ENCODE data around the gene NME2.
"Not testable (repeated sequence)": the region's sequence is repeated elsewhere in the genome, so short reads cannot be mapped to it uniquely, and the experiment has no call there.

Gene NME2

DNA sequence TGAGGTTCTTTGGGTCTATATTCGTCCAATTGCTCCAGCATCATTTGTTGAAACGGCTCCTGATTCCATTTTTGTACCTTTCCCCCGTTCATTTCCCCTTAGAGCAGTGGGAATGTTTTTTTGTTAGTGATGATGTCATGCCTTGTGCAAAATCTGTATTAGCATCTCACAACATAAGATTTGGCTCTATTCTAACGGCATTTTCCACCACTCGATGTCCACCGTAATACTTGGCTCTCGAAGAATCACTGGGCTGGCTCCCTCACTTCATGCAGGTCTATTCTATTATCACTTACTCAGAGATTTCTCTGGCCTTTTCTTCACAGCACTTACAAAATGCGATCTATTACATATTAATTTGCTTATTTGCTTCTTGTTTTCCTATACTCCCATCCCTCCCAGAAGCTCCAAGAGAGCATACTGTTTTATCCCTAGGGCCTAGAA is 13.4 kb upstream of the NME2 start:
- no peak for DNase-seq (ENCODE audit: low read depth in 2 of 2, low spot score in 1 of 2)

DNA sequence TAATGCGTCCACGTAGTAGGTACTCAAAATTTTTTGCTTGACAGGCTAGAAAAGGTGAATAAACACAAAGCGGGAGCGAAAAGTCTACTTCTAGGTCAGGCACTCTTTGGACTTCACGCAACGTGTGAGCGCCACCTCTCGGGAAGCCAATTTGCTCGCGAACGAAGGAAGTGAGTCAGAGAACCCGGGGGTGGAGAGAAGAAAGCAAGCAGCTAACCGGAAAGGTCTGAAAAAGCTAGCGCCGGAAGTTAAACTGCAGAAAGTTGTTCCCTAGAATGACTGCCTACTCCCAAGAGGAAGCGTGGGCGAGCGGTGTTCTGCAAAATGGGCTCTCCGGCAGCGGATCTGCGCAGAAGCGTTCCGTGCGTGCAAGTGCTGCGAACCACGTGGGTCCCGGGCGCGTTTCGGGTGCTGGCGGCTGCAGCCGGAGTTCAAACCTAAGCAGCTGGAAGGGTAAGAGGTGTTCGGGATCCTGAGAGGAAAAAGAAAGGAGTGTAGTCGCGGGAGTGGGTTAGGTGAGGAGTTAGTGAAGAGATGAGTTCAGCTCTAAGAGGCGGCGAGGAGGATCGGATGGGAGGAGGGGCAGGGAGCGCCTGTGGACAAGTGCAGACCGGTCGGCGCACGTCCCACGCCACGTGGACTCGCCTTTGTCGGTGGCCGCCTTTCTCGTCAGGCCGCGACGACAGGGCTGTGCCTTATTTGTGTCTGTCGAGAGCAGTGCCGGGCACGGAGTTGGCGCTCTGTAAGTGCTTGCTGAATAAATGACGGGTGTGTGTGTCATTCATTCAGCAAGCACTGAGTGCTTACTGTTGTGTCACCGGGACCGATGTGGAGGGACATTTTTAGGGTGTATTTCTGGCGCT is 12.8 kb upstream of the NME2 start, which contains the start of gene NME1:
Gene NME1, plus strand, starts transcription at position 350 of the 863 bp plus-strand sequence. CDS start 2,096 bp downstream, outside the sequence.
- peak; percentile 88 to 96 for DNase-seq (ENCODE audit: low read depth in 2 of 2, low spot score in 1 of 2)

DNA sequence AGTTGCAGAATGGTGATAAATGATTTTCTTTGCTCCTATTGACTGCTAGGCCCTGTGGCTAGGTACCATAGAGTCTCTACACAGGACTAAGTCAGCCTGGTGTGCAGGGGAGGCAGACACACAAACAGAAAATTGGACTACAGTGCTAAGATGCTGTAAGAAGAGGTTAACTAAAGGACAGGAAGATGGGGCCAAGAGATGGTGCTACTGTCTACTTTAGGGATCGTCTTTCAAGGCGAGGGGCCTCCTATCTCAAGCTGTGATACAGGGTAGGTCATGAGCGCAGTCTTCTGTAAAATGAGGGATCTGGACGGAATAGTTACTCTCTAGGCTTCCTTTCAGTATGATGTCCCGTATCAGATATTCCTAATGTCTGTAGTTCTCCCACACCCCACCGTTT is 12.0 kb upstream of the NME2 start:
- DNase-seq (ENCODE audit: low read depth in 2 of 2, low spot score in 1 of 2): no peak

DNA sequence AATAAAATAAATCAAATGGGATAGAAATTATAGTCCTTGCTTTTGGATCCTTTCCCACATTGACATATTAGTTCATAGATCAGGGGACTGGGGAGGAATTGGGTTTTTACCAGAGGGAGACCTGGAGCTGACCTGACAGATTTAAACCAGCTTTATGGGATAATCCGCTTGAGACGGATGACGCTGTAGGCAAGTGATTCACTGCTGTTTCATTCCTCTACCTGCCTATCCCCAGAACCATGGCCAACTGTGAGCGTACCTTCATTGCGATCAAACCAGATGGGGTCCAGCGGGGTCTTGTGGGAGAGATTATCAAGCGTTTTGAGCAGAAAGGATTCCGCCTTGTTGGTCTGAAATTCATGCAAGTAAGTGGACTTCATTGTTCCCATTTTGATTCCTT is 10.8 kb upstream of the NME2 start:
- DNase-seq (ENCODE audit: low read depth in 2 of 2, low spot score in 1 of 2): no peak

DNA sequence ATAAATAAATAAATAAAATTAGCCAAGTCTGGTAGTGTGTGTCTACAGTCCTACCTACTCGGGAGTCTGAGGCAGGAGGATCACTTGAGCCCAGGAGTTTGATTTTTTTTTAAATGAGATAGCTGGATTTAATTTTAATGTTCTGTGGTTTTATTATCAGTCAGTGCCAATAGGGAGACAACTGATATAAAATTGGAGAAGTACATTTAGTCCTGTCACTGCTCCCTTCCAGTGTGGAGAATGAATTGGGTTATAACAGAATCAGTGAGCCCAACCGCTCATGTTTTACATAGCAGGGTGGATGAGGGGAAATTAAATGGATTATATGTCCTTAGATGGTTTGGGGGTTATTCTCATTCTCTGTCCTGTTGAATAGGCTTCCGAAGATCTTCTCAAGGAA is 6.6 kb upstream of the NME2 start:
- no peak for DNase-seq (ENCODE audit: low read depth in 2 of 2, low spot score in 1 of 2)

- DNase-seq (ENCODE audit: low read depth in 2 of 2, low spot score in 1 of 2): no peak
Observed at GRCh38 chr17:51161541-51161940, 4.7 kb upstream of the NME2 start.

GRCh38 chr17:51164911-51165679 is 1.1 kb upstream of the NME2 start:
- DNase-seq (ENCODE audit: low read depth in 2 of 2, low spot score in 1 of 2): no peak

GRCh38 chr17:51165680-51166197 is 472 bp upstream of the NME2 start:
- no peak for DNase-seq (ENCODE audit: low read depth in 2 of 2, low spot score in 1 of 2)

GRCh38 chr17:51166987-51167931 is 1.0 kb downstream of the NME2 start:
- DNase-seq (ENCODE audit: low read depth in 2 of 2, low spot score in 1 of 2): peak; percentile 18 to 30

- DNase-seq (ENCODE audit: low read depth in 2 of 2, low spot score in 1 of 2): no peak
Observed at GRCh38 chr17:51169340-51169739, 3.1 kb downstream of the NME2 start.

GRCh38 chr17:51170736-51171135 is 4.5 kb downstream of the NME2 start:
- DNase-seq (ENCODE audit: low read depth in 2 of 2, low spot score in 1 of 2): no peak

- DNase-seq (ENCODE audit: low read depth in 2 of 2, low spot score in 1 of 2): not testable (repeated sequence)
Observed at GRCh38 chr17:51172030-51172429, 5.8 kb downstream of the NME2 start.

DNA sequence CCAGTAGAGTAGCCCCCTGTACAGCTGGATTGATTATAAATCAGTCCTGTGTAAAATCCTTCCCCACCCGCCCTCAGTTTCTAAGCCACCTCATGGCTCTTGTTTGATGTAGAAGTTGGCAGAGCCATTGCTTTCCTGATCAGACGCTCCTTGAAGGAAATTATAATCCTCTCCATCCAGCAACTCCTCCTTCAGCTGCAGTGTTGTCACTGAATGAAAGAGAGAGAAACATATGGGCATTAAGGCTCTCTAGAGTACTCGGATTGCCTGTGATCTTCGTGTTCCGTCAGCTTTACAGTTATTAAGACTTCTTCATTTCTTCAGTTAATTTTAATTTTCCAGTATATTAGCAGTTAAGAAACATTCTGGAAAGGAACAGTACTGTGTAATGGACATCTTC is 14.3 kb downstream of the NME2 start:
- DNase-seq (ENCODE audit: low read depth in 2 of 2, low spot score in 1 of 2): no peak

- no peak for DNase-seq (ENCODE audit: low read depth in 2 of 2, low spot score in 1 of 2)
Observed at GRCh38 chr17:51184124-51184523, 17.9 kb downstream of the NME2 start.

DNA sequence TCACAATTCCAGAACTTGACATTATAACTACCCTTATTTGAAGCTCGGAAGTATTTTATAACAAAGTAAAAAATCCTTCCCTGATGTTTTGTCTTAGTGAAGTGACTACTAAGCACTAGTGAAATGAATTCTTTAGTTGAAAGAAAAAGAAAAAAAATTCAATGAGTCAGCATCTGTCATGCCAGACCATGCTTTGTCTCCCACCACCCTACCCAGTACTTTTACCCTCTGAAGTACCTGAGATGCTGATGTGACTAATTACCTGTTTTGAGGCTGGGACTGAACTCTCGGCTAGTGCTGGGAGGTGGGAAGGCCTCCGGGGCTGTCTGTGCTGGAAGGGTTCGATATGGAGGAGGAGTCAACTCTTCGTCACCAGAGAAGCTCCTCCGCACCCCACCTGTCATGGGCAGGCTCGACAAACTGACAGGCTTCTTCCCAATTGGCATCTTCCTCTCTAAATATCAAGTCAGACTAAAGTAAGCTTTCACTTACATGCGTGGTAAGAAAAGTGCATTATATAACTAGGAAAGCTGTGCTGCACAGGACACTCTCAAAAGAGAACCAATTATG is 19.6 kb downstream of the NME2 start:
- DNase-seq (ENCODE audit: low read depth in 2 of 2, low spot score in 1 of 2): no peak

- no peak for DNase-seq (ENCODE audit: low read depth in 2 of 2, low spot score in 1 of 2)
Observed at GRCh38 chr17:51188271-51188833, 22.1 kb downstream of the NME2 start.

DNA sequence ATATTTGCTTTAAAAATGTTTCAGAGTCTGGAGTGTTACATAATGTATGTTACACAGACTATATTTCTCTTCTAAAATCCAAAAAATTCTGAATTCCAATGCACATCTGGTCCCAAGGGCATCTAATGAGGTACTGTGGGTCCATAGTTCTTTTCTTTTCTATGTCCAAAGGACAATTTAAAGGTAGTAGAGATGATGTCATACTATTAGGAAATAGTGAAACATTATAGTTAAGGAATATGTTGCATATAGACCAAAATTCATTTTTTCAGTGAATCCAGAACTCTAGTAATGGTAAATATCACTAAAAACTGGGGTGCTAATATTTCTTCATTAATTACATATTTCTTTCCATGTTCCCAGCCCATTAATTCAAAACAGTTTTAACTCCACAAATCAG is 23.0 kb downstream of the NME2 start:
- DNase-seq (ENCODE audit: low read depth in 2 of 2, low spot score in 1 of 2): no peak

GRCh38 chr17:51189628-51190027 is 23.4 kb downstream of the NME2 start:
- DNase-seq (ENCODE audit: low read depth in 2 of 2, low spot score in 1 of 2): no peak

DNA sequence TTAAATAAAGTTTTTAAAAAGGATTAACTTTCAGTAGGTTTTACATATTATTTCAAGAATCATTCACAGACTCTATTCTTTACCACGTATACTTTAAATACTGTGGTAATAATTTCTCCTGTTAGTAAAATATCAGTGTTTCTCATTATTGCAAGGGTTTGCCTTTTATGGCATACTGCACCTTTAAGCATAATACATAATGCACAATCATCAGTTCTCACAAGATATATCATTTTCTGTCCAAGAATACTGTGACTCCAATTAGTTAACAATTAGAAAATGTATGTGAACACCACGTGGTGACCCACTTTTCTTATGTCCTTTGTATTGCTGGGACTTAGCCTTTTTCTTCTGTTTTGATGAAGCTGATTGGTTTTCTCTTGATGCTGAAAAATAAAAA is 25.7 kb downstream of the NME2 start:
- no peak for DNase-seq (ENCODE audit: low read depth in 2 of 2, low spot score in 1 of 2)

DNA sequence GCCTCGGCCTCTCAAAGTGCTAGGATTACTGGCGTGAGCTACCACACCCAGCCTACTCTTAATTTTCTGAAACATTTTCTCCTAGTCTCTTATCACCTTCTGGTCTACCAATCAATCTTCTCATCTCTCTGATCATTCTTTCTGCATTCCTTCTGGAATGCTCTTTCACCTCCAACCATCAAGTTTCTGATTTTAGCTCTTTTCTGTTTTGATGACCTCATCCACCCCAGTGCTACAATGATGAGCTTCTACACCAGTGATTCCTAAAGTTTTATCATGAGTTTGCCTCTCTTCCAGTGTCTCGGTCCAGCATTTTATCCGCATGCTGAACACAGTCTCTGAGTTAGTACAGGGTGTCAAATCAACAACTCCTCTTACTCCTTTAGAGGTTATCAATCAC is 31.5 kb downstream of the NME2 start:
- DNase-seq (ENCODE audit: low read depth in 2 of 2, low spot score in 1 of 2): no peak

All from stimulated activated CD8-positive, alpha-beta memory T cell treated with anti-CD3 and anti-CD28 coated beads, Interleukin-4, amount 100 ng/mL, for 1 hour (primary cell).